ENCODE data around the gene ENTPD3. TPM values are rescaled to one million over a fixed set of nuclear protein-coding genes. Genes with fewer than 3 reads are reported as not detected.

The ENTPD3 gene
- total RNA-seq, 1 experiment from 2014 or later: not detected

DNA sequence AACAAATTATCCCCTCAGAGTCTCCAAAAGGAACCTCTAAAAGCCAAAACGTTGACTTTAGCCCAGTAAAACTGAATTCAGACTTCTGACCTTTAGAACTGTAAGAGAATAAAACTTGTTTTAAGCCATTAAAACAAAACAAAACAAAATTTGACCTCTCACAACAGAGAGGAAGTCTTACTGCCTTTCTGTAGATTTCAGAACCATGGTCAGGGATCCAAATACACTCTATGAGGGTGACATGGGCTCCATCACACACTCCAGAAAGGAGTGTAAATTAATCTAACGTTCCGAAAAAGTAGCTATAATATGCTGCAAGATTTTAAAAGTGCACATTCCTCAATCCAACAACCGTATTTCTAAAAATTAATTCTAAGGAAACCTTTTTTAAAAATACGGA lies 50.9 kb downstream of the ENTPD3 start:
- Histone ChIP-seq H3K23me2 (ENCODE audit: insufficient read length, low read depth, low read length, poor library complexity, severe bottlenecking) (no peaks in the 10 kb centered on the region), H3K14ac (ENCODE audit: insufficient read depth, low read length) (no peak overlapping the region), H3K27ac (ENCODE audit: insufficient read length, low read depth, low read length) (no peak overlapping the region), H3K9ac (ENCODE audit: extremely low read depth, insufficient read length, low read length) (no peak overlapping the region), H2BK20ac (ENCODE audit: low read depth, low read length, poor library complexity, severe bottlenecking) (no peak overlapping the region), H3K56ac (ENCODE audit: insufficient read length, low read depth, low read length) (no peak overlapping the region), H3K27me3 (ENCODE audit: insufficient read depth, low read length) (no peaks in the 10 kb centered on the region), H2BK120ac (ENCODE audit: low read depth, low read length, poor library complexity, severe bottlenecking) (no peak overlapping the region), H3T11ph (ENCODE audit: low read length) (no peak overlapping the region), H2AK5ac (ENCODE audit: insufficient read length, low read length) (no peak overlapping the region), H3K79me2 (ENCODE audit: insufficient read depth, low read length) (no peaks in the 10 kb centered on the region), H2BK15ac (ENCODE audit: low read depth, low read length) (no peak overlapping the region), H2BK12ac (ENCODE audit: insufficient read length, low read depth, low read length) (no peak overlapping the region), H3K4me1 (ENCODE audit: insufficient read depth, low read length) (no peaks in the 10 kb centered on the region), H2AFZ (ENCODE audit: low read length) (no peak overlapping the region), H3K23ac (ENCODE audit: insufficient read length, low read depth, low read length) (no peak overlapping the region), H3K79me1 (ENCODE audit: insufficient read depth, low read depth, low read length, poor library complexity, severe bottlenecking) (no peaks in the 10 kb centered on the region), H3K18ac (ENCODE audit: insufficient read length, low read depth, low read length) (no peak overlapping the region), H3K4me2 (ENCODE audit: insufficient read depth, insufficient read length, low read length) (no peak overlapping the region), H4K20me1 (ENCODE audit: control insufficient read depth, insufficient read depth, insufficient read length) (no peaks in the 10 kb centered on the region), H4K91ac (ENCODE audit: insufficient read length, low read depth, low read length) (no peak overlapping the region), H2BK5ac (ENCODE audit: insufficient read length, low read length) (no peak overlapping the region), H3K4ac (ENCODE audit: low read depth, low read length) (no peak overlapping the region), H4K8ac (replicated peaks; ENCODE audit: insufficient read length, low read depth, low read length) (no peak overlapping the region), H3K9me3 (ENCODE audit: control insufficient read depth, low read depth, low read length) (no peaks in the 10 kb centered on the region), H4K5ac (ENCODE audit: insufficient read length, low read depth, low read length) (no peak overlapping the region)
- no peak overlapping the region for H3K27ac Mint-ChIP-seq
- no peaks in the 10 kb centered on the region for H3K36me3 Mint-ChIP-seq (ENCODE audit: insufficient read depth in 1 of 3, low read depth in 3 of 3)
- TF ChIP-seq, protein P1, sequence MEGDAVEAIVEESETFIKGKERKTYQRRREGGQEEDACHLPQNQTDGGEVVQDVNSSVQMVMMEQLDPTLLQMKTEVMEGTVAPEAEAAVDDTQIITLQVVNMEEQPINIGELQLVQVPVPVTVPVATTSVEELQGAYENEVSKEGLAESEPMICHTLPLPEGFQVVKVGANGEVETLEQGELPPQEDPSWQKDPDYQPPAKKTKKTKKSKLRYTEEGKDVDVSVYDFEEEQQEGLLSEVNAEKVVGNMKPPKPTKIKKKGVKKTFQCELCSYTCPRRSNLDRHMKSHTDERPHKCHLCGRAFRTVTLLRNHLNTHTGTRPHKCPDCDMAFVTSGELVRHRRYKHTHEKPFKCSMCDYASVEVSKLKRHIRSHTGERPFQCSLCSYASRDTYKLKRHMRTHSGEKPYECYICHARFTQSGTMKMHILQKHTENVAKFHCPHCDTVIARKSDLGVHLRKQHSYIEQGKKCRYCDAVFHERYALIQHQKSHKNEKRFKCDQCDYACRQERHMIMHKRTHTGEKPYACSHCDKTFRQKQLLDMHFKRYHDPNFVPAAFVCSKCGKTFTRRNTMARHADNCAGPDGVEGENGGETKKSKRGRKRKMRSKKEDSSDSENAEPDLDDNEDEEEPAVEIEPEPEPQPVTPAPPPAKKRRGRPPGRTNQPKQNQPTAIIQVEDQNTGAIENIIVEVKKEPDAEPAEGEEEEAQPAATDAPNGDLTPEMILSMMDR (conservative IDR thresholded peaks at IDR 0.05): no peak
- H3K27me3 Mint-ChIP-seq (ENCODE audit: low read depth): peaks cover 2% of the 10 kb centered on the region
- H3K9me3 Mint-ChIP-seq: peaks cover 0 to 4% of the 10 kb centered on the region in 2 experiments; a peak in 3 of 5 replicates
- H3K4me1 Mint-ChIP-seq: no peaks in the 10 kb centered on the region
- no peak for DNase-seq
- WGBS (ENCODE audit: extremely low coverage, insufficient read length, low lambda C conversion rate): no CpG with 5 or more reads among the region's 5 CpGs
- no peak overlapping the region for H3K4me3 Mint-ChIP-seq

All from H9 (cell line).